ENCODE measurements around the gene FBXO47.
A peak's percentile ranks its signal among the peaks of the same experiment; 100 is the strongest.
"Not testable (repeated sequence)": the region's sequence is repeated elsewhere in the genome, so short reads cannot be mapped to it uniquely, and the experiment has no call there.

FBXO47 gene

GRCh38 chr17:38958326-38958725, 8.9 kb downstream of the FBXO47 start:
- Histone ChIP-seq H3K4me3 (ENCODE audit: low read depth, low read length) (no peak overlapping the region), H3K27ac (peak overlapping the region; percentile 26), H3K27me3 (replicated peaks) (no peaks in the 10 kb centered on the region), H3K36me3 (replicated peaks) (no peaks in the 10 kb centered on the region)
- no peak for DNase-seq
- no peak for TF ChIP-seq CTCF (IDR thresholded peaks at IDR 0.05; ENCODE audit: low read depth, low read length, missing control alignments)
- in situ Hi-C loops (cut with HindIII; ENCODE audit: low pct_ligation_motif_present, low sequenced_read_pairs) = no loop called here

GRCh38 chr17:38953800-38954199, 13.4 kb downstream of the FBXO47 start:
- H3K4me3 ChIP-seq (ENCODE audit: low read depth, low read length); H3K27ac ChIP-seq; DNase-seq; H3K27me3 ChIP-seq (replicated peaks); H3K36me3 ChIP-seq (replicated peaks); in situ Hi-C loops (cut with HindIII; ENCODE audit: low pct_ligation_motif_present, low sequenced_read_pairs): not testable (repeated sequence)

- DNase-seq = no peak
- in situ Hi-C loops (cut with HindIII; ENCODE audit: low pct_ligation_motif_present, low sequenced_read_pairs) = no loop called here
These were observed 20.0 kb downstream of the FBXO47 start for GRCh38 chr17:38947189-38947588.

GRCh38 chr17:38943607-38944006, 23.6 kb downstream of the FBXO47 start:
- TF ChIP-seq CTCF (IDR thresholded peaks at IDR 0.05; ENCODE audit: low read depth, low read length, missing control alignments) = no peak
- Histone ChIP-seq H3K4me3 (ENCODE audit: low read depth, low read length) (no peak overlapping the region), H3K27ac (no peak overlapping the region), H3K36me3 (replicated peaks) (no peaks in the 10 kb centered on the region), H3K27me3 (replicated peaks) (no peaks in the 10 kb centered on the region)
- DNase-seq = no peak
- in situ Hi-C loops (cut with HindIII; ENCODE audit: low pct_ligation_motif_present, low sequenced_read_pairs) = no loop called here

More at GRCh38 chr17:38947189-38947588, 20.0 kb downstream of the FBXO47 start:
- H3K27me3 ChIP-seq (replicated peaks) = no peaks in the 10 kb centered on the region
- TF ChIP-seq CTCF (IDR thresholded peaks at IDR 0.05; ENCODE audit: low read depth, low read length, missing control alignments) = no peak
- H3K4me3 ChIP-seq (ENCODE audit: low read depth, low read length) = no peak overlapping the region
- H3K27ac ChIP-seq = no peak overlapping the region
- no peaks in the 10 kb centered on the region for H3K36me3 ChIP-seq (replicated peaks)

- H3K27ac ChIP-seq = no peak overlapping the region
- no peak overlapping the region for H3K4me3 ChIP-seq (ENCODE audit: low read depth, low read length)
- DNase-seq = no peak
- H3K36me3 ChIP-seq (replicated peaks) = no peaks in the 10 kb centered on the region
- in situ Hi-C loops (cut with HindIII; ENCODE audit: low pct_ligation_motif_present, low sequenced_read_pairs) = no loop called here
- TF ChIP-seq CTCF (IDR thresholded peaks at IDR 0.05; ENCODE audit: low read depth, low read length, missing control alignments) = no peak
- H3K27me3 ChIP-seq (replicated peaks) = no peaks in the 10 kb centered on the region
These were observed 24.4 kb downstream of the FBXO47 start for GRCh38 chr17:38942696-38943334.

GRCh38 chr17:38940404-38940803, 26.8 kb downstream of the FBXO47 start:
- DNase-seq = no peak
- no peak for TF ChIP-seq CTCF (IDR thresholded peaks at IDR 0.05; ENCODE audit: low read depth, low read length, missing control alignments)
- in situ Hi-C loops (cut with HindIII; ENCODE audit: low pct_ligation_motif_present, low sequenced_read_pairs) = no loop called here
- Histone ChIP-seq H3K36me3 (replicated peaks) (no peaks in the 10 kb centered on the region), H3K27ac (no peak overlapping the region), H3K27me3 (replicated peaks) (no peaks in the 10 kb centered on the region), H3K4me3 (ENCODE audit: low read depth, low read length) (no peak overlapping the region)

Measured in brain microvascular endothelial cell (primary cell).